RKO (cell line): ENCODE data around the gene CFAP251.
A peak's percentile ranks its signal among the peaks of the same experiment; 100 is the strongest.
"Not testable (repeated sequence)": the region's sequence is repeated elsewhere in the genome, so short reads cannot be mapped to it uniquely, and the experiment has no call there.

ENCODE experiments used
- DNase-seq: peaks from one replicate; pipeline ENCODE4 v3.0.0-alpha.2; 2016; ENCODE audit warnings: low spot score

CFAP251 gene

DNA sequence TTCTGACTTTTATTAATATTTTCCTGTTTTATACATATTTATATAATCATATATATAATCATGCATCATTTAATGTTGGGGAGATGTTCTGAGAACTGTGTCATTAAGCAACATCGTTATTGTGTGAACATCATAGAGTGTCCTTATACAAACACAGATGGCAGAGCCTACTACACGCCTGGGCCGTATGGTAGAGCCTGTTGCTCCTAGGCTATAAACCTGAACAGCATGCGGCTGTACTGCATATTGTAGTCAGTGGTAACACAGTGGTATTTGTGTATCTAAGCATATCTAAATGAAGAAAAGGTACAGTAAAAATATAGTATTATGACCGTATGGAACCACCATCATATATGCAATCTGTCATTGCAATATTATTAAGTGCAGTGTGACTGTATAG lies 58.6 kb downstream of the CFAP251 start:
- no peak for DNase-seq

DNA sequence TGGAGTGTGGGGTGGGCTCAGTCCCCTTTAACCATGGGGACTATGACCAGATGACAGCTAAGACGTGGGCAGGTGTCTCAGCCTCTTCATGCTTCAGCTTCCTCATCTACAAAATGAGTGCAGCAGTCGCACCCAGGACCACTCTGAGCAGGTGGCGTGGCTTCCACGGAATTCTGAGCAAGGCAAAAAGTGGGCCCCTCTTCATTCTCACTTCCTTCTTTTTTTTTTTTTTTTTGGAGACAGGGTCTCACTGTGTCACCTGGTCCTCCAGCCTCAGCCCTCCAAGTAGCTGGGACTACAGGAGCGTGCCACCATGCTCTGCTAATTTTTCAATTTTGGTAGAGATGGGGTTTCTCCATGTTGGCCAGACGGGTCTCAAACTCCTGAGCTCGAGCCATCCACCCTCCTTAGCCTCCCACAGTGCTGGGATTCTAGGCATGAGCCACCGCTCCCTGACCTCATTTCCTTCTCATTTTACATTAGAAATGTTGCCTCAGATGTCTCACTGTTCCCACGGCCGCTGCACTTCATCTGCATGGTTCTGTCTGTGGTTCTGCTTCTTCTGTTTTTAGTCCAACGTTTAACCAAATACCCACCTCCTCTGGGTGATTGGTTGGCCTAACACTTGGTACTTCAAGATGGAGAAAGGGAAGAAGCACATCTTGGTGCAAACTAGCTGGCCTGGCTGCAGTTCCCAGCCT lies 61.9 kb downstream of the CFAP251 start:
- DNase-seq: peak; percentile 14

DNA sequence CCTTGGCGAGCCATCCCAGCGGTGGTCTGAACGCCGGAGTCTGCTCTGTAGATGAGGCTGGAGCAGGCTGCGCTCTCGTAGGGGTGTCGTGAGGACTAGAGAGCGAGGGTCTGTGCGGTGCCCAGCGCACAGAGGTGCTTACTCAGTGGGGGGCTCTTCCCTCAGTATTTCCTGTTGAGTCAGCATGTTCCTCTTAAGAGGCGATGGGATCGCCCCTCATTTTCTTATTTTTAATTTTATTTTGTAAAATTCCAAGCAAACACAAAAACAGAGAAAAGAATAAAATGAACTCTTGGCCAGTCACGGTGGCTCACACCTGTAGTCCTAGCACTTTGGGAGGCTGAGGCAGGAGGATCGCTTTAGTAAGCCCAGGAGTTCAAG lies 62.5 kb downstream of the CFAP251 start:
- DNase-seq: no peak

DNA sequence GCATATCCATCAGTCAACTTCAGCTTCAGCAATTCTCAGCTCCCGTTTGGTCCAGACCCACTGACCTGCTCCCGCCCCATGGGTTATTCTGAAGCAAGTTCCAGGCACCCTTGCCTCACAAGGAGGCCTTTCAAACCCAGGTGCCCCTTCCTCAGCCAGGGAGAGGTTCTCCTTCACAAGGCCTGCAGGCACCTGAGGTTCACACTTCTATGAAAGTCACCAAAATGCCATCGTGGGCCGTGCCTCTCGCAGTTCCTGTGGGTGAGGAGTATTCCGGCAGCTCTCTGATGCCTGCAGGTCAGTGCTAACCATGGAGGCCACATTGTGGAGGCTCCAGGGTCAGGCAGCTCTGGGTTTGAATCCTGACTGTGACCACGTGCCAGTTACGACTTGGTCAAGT lies 63.1 kb downstream of the CFAP251 start:
- DNase-seq: no peak

DNA sequence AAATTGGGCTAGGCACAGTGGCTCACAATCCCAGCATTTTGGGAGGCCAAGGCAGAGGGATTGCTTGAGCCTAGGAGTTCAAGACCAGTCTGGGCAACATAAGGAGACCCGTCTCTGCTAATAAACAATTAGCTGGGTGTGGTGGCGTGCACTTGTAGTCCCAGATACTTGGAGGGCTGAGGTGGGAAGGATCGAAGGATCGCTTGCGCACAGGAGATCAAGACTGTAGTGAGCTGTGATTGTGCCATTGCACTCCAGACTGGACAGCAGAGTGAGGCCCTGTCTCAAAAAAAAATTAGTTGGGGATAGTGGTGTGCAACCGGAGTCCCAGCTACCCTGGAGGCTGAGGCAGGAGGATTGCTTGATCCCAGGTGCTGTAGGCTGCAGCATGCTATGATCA lies 64.6 kb downstream of the CFAP251 start:
- no peak for DNase-seq

DNA sequence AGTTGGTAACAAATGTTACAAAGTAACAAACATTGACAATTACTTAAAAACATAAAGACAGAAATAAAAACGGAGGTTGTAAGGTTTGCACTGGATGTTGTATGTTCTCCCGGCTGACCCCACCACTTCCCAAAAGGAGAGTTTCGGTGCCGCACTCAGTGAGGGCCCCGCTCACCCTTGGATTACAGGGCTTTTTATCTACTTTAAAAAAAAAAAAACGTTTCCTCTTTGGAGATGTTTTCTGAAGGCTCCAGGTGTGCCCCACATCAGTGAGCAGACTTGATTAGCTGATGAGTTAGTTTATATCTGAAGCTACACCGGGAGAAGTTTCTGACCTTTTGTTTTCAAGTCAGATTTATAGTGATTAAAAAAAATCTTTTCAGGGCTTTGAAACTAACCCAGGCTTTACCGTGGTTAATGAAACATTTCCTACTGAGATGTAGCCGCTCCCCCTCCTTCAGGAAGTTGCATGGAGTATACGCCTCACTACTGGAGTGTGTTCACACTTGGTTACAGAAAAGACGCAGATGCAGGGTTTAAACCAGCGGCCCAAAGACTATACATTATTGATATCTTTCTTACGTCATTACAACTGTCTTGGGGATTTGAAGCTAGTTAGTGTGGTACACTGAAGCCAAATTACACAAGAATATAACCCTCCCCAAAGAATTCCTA lies 65.3 kb downstream of the CFAP251 start:
- no peak for DNase-seq

DNA sequence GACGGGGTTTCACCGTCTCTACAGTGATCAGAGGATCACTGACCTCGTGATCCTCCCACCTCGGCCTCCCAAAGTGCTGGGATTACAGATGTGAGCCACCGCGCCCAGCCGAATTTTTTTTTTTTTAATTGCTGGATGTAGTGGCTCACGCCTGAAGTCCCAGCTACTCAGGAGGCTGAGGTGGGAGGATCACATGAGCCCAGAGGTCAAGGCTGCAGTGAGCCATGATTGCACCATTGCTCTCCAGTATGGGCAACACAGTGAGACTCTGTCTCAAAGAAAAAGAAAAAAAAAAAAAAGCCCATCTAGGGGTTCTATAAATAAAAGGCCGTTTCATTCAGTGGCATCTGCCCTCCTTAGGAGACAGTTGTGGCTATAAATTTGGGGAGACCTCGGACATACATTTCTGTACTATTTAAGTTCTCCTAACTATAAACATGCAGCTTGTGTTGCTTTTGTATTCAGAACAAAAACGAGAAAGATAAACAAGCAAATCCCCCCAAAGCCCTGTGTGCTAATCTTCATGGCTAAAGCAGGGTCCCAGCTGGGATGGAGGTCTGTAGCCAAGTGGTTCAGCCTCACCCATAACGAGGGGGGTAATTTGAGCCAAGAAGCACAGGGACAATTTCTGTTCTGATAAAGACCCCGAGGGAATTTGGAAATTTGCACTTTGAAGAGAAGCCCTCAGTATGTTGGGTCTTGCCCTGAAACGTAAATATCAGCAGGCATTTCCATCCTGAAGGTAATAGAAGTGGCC lies 68.3 kb downstream of the CFAP251 start:
- no peak for DNase-seq

DNA sequence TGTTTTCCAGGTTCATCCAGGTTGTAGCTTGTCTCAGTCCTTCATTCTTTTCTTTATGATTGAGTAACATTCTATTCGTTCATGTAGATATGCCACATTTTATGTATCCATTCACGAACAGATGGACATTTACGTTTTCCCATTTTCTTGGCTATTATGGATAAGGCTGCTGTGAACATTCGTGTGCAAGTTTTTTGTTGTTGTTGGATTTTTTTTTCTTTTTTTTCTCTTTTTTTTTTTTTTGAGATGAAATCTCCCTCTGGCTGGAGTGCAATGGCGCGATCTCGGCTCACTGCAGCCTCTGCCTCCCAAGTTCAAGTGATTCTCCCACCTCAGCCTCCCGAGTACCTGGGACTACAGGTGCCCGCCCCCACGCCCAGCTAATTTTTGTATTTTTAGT lies 70.1 kb downstream of the CFAP251 start:
- DNase-seq: not testable (repeated sequence)

DNA sequence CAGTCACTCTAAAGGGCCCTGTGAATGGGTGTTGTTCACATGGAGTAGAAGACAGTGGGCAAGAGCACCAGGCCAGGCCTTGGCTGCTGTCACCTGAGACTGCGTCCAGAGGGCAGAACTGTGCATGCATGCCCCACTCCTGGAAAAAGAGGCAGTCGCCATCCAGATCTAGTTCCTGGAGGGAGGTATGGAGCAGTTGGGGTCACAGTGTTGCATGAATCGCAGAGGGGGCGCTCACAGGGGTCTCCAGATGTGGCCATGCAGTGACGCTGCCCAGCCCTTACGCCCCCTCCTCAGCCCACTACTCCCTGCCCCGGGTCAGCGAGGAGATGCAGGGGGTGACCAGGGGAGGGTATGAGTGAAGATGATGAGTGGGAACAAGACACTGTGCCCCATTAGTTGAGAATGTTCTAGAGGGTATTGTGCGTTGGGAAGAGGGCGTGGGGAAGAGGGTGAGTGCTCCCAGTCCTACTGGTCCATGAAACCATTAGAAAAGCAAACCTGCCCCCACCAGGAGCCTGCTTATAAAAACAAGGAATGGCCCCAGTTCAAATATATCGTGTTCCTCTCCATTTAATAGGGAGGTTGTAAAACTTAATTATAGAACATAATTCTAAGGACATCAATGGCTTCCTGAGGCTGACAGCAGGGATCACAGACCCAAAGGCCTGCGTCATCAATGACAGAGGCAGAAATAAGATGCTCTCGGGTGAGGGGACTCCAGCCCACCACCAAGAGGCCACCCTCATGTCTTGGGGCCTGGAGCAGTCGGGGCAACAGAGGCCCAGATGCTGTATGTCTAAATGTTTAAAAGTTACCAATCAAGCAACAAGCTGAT lies 71.1 kb downstream of the CFAP251 start:
- DNase-seq: no peak

DNA sequence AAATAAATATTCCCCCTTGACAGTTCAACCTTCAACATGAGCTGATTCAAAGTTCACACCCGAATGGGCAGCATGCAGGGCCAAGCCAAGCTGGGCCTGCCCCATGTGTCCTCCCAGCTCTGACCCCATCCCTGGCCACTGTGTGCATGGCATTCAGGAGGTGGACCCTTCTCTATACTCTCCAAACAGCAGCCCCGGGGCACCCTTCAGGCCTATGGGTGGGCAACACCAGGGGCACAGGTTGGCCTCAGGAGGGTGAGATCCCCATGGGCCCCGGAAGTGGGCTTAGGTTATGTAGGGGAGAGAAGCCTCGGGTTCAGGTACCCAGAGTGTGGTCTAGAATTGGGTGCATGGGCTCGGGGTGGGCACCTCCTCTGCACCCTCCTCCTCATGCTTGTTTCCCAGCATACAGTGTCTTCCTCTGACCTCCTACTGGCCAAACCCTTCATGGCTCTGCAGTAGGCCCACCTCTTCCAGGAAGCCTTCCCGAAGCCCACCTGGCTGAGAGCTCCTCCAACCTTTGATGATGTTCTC lies 71.8 kb downstream of the CFAP251 start:
- DNase-seq: no peak

DNA sequence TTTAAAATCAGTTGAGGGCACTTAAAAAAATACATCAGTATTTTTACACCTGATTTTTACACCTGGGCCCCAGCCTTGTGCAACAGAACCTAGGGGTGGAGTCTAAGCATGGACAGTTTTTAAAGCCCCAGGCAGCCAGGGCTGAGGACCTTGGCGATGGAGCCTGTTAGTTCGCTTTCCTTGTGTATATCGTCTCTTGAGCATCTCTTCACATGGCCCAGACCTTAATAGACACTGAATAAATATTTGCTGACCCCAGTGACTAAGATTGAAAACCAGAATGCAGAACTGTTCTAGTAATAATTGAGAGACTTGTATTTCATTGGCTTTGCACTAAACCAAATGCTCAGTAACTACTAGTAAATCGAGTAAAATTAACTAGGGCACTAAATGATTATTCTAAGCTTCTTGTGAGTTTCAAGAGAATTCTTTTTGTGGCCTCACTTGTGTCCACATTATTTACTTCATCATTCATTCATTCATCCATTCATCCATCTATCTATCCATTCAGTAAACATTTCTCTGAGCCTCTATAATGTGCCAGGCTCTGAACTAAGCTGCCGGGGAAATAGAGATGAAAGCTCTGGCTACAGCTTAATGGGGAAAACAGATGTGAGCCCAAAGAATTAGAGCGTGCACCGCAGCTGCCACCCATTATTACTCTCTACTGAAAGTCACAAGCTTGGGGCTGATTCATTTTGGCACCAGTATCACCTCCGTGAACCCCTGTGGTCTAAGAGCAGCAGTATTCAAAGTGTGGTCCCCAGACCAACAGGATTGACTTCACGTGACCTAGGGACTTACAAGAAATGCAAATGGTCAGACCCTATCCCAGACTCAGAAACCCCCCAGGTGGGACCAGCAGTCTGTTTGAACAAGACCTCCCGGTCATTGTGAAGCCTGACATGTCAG lies 72.6 kb downstream of the CFAP251 start:
- no peak for DNase-seq

DNA sequence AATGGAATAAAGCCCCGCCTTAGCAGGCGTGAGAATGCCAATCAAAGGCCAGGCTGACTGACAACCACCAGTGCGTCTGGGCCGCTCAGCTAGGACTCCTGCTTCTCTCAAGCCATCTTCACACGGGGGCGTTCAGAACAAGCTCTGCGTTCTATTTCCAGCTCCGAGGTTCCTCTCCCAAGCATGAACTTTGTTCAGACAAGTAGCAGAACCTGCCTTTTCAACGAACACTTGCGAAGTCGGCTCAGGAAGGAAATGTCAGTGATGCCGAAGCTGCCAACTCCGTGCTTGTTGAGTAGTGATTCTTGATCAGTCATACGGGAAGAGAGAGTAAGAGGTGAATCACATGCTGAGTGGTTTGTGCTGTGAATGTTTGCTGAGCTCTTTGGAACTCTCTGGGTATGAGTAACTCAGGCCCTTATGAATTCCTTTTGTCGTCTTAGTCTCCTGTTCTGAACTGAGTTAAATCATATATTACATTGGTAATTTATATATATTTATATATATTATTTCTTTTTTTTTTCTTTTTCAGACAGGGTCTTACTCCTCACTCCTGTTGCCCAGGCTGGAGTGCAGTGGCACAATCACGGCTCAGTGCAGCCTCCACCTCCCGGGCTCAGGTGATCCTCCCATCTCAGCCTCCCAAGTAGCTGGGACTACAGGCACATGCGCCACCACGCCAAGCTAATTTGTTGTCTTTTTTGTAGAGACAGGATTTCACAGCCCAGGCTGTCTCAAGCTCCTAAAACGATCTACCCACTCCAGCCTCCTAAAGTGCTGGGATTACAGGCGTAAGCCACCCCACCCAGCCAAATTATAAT lies 73.9 kb downstream of the CFAP251 start:
- DNase-seq: peak; percentile 99

DNA sequence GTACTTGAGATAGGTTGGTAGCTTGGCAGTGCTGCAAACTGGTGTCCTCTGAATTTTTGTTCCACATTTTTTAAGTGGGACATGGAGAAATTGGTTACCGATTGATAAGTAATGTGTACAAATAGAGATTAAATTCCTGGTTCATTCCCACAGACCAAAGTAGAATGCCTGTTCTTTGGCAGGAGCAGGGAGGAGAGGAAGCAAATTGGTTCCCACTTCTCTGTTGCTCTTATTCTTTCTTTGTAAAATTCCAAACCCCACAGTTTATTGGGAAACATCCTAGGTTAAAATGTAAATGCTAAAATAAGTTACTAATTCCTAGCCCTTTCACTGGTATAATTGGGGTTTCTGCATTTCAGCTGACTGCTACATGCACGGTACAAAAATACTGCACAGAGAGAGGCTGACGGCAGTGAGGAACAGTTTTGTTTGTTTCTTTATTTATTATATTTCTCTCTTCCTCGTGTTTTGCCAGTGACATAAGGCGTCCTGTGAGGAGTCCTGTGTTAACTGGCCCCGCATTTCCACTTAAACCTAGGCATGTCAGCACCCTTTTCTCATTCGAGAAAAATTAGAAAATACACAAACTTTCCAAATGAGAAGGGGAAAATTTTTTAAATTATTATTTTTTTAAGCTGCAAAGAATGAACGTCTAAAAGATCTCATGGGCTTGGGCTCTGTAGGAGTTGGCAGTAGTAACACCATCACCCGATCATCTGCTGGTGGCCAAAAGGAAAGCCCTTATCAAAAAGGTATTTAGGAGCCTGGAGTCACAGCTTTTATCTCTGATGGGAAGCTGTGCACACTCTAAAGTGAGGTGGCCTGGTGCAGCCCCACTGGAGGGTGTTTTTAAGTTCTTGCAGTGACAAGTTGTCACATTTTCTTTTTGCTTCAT lies 77.9 kb downstream of the CFAP251 start:
- DNase-seq: no peak

DNA sequence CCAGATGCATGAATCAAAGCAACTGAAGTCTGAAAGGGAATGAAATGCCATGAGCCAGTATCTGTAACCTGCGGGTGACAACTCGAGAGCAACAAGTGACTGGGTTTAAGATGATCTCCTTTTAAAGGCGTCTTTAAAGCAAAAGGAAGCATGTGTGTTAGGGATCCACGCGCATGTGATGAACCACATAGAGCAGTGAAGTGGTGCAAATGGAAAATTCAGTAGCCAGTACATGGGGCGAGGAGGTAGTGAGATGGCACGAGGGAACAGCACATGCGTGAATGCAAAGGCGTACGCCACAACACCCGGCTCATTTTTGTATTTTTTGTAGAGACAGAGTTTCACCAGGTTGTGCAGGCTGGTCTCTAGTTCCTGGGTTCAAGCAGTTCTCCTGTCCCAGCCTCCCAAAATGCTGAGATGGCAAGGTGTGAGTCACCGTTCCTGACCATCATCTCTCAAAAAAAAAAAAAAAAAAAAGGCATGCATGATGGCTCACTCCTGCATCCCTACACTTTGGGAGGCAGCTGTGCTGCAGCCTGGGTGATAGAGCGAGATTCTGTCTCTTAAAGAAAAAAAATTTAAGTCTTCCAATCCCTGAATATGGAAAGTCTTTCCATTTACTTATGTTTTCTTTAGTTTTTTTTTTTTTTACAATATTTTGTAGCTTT lies 78.7 kb downstream of the CFAP251 start:
- peak; percentile 36 for DNase-seq

DNA sequence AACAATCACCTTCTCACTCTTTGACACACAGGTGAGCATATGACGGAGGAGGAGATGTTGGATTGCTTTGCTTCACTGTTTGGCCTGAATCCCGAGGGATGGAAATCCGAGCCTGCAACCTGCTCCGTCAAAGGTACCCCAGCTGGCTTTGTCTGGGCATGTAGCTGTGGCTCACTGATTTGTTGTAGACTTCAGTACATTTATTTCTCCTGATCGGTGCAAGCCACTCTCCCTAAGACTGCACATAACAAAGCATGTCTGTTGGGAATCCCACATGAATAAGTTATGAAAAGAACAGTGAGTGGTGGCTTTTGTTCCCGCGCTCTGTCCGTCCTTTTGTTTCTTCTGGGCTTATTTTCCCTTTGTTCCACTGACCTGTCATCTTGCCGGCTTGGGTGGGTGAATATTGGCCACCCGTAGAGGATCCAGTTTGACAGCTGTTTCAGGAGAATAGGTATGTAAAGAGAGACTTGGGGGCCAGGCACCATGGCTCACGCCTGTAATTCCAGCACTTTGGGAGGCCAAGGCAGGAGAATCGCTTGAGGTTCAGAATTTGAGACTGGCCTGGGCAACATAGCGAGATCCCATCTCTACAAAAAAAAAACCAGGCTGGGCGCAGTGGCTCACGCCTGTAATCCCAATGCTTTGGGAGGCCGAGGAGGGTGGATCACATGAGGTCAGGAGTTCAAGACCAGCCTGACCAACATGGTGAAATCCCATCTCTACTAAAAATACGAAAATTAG lies 83.2 kb downstream of the CFAP251 start:
- DNase-seq: no peak

DNA sequence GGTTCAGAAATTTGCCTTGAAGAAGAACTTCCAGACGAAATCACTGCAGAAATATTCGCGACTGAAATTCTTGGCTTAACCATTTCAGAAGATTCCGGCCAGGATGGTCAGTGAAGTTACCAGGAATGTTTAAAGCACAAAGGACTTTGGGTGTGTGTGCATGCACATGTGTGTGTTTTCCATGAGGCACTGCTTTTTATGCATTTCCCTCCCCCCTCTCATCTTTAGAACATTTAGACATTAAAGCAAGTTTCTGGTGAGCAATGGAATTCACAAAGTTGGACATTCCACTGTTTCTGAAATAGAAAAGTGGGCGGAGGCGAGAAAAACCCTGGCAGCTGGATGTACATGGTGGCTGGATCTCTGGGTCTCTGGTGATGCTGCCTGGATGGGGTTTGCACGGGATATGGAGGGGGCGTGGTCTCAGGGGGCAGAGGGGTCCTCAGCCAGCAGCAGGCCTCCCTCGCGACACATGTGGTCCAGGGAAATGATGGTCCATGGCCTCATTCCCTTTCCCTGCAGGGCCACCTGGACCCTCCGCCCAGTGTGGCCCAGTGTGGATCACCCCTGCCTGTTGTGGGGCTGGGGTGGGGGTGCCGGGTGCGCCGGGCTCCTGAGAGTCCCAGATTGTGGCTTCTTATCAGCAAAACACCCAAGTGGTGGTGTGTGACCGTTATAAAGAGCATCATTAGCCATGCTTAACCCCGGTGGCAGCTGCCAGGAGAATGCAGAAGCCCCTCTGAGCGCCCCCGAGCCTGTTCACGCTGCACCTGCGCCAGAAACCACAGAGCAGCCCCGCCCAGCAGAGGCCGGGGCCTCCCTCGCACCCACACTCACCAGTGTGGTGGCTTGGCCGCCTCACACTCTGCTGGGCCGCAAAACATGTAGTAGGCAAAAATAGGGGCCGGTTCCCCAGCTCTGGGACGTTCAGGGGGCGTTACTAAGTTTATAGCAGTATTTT lies 85.5 kb downstream of the CFAP251 start:
- no peak for DNase-seq
